SW480 (cell line): ENCODE results near the gene BRPF3.

Source experiments
- DNase-seq: peaks from one replicate; pipeline ENCODE4 v3.0.0-alpha.2; 2016; ENCODE audit warnings: low spot score

Gene BRPF3

GRCh38 chr6:36269834-36270705 is 73.5 kb downstream of the BRPF3 start, which contains the start of gene PNPLA1:
Gene PNPLA1 (plus strand): TSS chr6:36270060. CDS start chr6:36270460, 400 bp downstream.
- no peak for DNase-seq

- no peak for DNase-seq
Measured at GRCh38 chr6:36272234-36272633, 75.7 kb downstream of the BRPF3 start.

GRCh38 chr6:36273067-36273466 is 76.5 kb downstream of the BRPF3 start:
- DNase-seq: no peak

GRCh38 chr6:36273802-36274514 is 77.4 kb downstream of the BRPF3 start:
- no peak for DNase-seq

GRCh38 chr6:36276581-36277536 is 80.3 kb downstream of the BRPF3 start:
- DNase-seq: no peak

- DNase-seq: no peak
Measured at GRCh38 chr6:36277946-36278470, 81.5 kb downstream of the BRPF3 start.

- no peak for DNase-seq
Measured at GRCh38 chr6:36280467-36280866, 83.9 kb downstream of the BRPF3 start.

- no peak for DNase-seq
Measured at GRCh38 chr6:36280983-36281382, 84.4 kb downstream of the BRPF3 start.
